Measurements from ENCODE around the gene THRAP3. TPM values are rescaled to one million over a fixed set of nuclear protein-coding genes. Genes with fewer than 3 reads are reported as not detected.
A peak's percentile ranks its signal among the peaks of the same experiment; 100 is the strongest.

The THRAP3 gene
- total RNA-seq, 1 experiment from 2014 or later: 160 TPM

DNA sequence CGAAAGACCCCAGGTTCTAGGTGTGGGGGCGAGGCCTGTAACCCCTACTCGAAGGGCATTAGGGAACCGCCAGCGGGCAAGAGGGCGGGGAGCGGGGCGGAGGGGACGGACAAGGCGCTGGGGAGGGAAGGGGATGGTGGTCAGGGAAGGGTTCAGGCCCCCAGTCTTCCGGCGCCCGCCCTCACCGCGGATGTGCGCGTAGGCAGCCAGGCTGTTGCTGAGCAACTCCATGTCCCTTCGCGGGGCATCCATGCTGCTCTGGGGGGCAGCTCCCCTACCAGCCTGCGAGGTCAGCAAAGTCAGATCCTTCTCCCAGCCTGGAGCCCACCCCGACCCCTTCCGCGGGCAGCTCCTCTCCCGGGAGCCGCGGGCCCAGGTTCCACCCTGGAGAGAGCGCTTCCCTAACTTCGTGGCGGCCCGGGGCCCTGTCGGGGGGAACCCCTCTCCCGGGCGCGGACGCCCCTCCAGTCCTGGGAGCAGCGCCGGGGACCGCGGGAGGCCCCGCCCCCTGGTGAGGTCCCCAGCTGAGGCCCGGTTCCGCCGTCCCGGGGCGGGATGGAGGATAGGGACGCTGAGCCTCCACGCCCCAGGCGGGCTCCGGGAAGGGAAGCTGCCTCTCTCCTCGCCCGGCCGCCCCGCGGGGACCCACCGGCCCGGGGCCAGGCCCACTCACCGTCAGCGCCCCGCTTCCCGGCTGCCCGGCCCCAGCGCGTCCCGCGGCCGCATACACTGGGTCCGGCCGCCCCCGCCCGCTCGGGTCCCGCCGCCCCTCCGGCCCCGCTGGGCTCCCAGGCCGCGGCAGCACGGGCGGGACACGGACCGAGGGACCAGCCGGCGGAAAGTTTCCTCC is 98.8 kb downstream of the THRAP3 start (continued):
- TF ChIP-seq ZNF425 (CRISPR knock-in tag; conservative IDR thresholded peaks at IDR 0.05): no peak
- TF ChIP-seq, protein P1, sequence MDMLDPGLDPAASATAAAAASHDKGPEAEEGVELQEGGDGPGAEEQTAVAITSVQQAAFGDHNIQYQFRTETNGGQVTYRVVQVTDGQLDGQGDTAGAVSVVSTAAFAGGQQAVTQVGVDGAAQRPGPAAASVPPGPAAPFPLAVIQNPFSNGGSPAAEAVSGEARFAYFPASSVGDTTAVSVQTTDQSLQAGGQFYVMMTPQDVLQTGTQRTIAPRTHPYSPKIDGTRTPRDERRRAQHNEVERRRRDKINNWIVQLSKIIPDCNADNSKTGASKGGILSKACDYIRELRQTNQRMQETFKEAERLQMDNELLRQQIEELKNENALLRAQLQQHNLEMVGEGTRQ (CRISPR knock-in tag; IDR thresholded peaks at IDR 0.05): no peak
- TF ChIP-seq, protein P2, sequence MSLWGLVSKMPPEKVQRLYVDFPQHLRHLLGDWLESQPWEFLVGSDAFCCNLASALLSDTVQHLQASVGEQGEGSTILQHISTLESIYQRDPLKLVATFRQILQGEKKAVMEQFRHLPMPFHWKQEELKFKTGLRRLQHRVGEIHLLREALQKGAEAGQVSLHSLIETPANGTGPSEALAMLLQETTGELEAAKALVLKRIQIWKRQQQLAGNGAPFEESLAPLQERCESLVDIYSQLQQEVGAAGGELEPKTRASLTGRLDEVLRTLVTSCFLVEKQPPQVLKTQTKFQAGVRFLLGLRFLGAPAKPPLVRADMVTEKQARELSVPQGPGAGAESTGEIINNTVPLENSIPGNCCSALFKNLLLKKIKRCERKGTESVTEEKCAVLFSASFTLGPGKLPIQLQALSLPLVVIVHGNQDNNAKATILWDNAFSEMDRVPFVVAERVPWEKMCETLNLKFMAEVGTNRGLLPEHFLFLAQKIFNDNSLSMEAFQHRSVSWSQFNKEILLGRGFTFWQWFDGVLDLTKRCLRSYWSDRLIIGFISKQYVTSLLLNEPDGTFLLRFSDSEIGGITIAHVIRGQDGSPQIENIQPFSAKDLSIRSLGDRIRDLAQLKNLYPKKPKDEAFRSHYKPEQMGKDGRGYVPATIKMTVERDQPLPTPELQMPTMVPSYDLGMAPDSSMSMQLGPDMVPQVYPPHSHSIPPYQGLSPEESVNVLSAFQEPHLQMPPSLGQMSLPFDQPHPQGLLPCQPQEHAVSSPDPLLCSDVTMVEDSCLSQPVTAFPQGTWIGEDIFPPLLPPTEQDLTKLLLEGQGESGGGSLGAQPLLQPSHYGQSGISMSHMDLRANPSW (CRISPR knock-in tag; conservative IDR thresholded peaks at IDR 0.05; ENCODE audit: low read depth): no peak
- no peak for TF ChIP-seq ATF1 (CRISPR knock-in tag; IDR thresholded peaks at IDR 0.05)
- TF ChIP-seq ZNF671 (CRISPR knock-in tag; IDR thresholded peaks at IDR 0.05): no peak
- no peak for TF ChIP-seq TEAD1 (CRISPR knock-in tag; IDR thresholded peaks at IDR 0.05)
- TF ChIP-seq TEAD4 (CRISPR knock-in tag; IDR thresholded peaks at IDR 0.05): no peak
- no peak for TF ChIP-seq ZNF396 (CRISPR knock-in tag; IDR thresholded peaks at IDR 0.05; ENCODE audit: borderline replicate concordance)
- no peak for TF ChIP-seq ZNF121 (CRISPR knock-in tag; IDR thresholded peaks at IDR 0.05)
- no peak for TF ChIP-seq OVOL2 (CRISPR knock-in tag; IDR thresholded peaks at IDR 0.05; ENCODE audit: borderline replicate concordance)
- TF ChIP-seq ZNF281 (CRISPR knock-in tag; IDR thresholded peaks at IDR 0.05): no peak; the same call in 1 of the 2 replicates
- TF ChIP-seq, protein P3, sequence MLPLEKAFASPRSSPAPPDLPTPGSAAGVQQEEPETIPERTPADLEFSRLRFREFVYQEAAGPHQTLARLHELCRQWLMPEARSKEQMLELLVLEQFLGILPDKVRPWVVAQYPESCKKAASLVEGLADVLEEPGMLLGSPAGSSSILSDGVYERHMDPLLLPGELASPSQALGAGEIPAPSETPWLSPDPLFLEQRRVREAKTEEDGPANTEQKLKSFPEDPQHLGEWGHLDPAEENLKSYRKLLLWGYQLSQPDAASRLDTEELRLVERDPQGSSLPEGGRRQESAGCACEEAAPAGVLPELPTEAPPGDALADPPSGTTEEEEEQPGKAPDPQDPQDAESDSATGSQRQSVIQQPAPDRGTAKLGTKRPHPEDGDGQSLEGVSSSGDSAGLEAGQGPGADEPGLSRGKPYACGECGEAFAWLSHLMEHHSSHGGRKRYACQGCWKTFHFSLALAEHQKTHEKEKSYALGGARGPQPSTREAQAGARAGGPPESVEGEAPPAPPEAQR (CRISPR knock-in tag; IDR thresholded peaks at IDR 0.05): no peak
- no peak for TF ChIP-seq CREM (CRISPR knock-in tag; IDR thresholded peaks at IDR 0.05)
- no peak for TF ChIP-seq ZNF138 (CRISPR knock-in tag; conservative IDR thresholded peaks at IDR 0.05)
- TF ChIP-seq FOXK1 (CRISPR knock-in tag; IDR thresholded peaks at IDR 0.05): 0 out of 2 replicates have a peak, but pooled peaks have one; percentile 37
- TF ChIP-seq FOXP4 (CRISPR knock-in tag; IDR thresholded peaks at IDR 0.05): peak; percentile 40; the same call in 1 of the 2 replicates
- TF ChIP-seq ZNF232 (CRISPR knock-in tag; IDR thresholded peaks at IDR 0.05): no peak
- no peak for TF ChIP-seq USF1 (CRISPR knock-in tag; IDR thresholded peaks at IDR 0.05)
- TF ChIP-seq NR1H2 (CRISPR knock-in tag; IDR thresholded peaks at IDR 0.05): no peak
- TF ChIP-seq NFE2L1 (CRISPR knock-in tag; IDR thresholded peaks at IDR 0.05): no peak
- no peak for TF ChIP-seq MLX (CRISPR knock-in tag; IDR thresholded peaks at IDR 0.05)
- TF ChIP-seq GTF2I (CRISPR knock-in tag; conservative IDR thresholded peaks at IDR 0.05): no peak
- TF ChIP-seq NFATC4 (CRISPR knock-in tag; IDR thresholded peaks at IDR 0.05): no peak
- no peak for TF ChIP-seq MXD4 (CRISPR knock-in tag; IDR thresholded peaks at IDR 0.05; ENCODE audit: borderline replicate concordance)
- TF ChIP-seq KAT7 (CRISPR knock-in tag; IDR thresholded peaks at IDR 0.05; ENCODE audit: borderline replicate concordance): 0 out of 2 replicates have a peak, but pooled peaks have one; percentile 15
